A549 (cell line): Measurements from ENCODE around the gene ZHX3. TPM values are rescaled to one million over a fixed set of nuclear protein-coding genes. Genes with fewer than 3 reads are reported as not detected.

Experiments used
- ATAC-seq, 2 experiments: fragments of 200-7000 bp in 1 of 2; fragments of >200 bp in 1 of 2; cut with Nextera tagmentation in 1 of 2; cut with Tn5 transposase in 1 of 2; 3 replicates each; pipeline versions ENCODE4 v1.8.0 to v1.9.1; 2018 to 2020; ENCODE audit warnings: mild to moderate bottlenecking in 1 of 2, moderate library complexity in 1 of 2
- CTCF ChIA-PET: fragments of 300-600 bp; sonication (Branson Sonifier 250); formaldehyde crosslinking; extraction: SDS; loops from one replicate; lab custom pipeline; 2021; ENCODE audit warnings: antibody characterized with exemption, inconsistent platforms; lab: Yijun Ruan, JAX
- POLR2A ChIA-PET: fragments of 350-600 bp; formaldehyde crosslinking; extraction: SDS; loops from one replicate; lab custom pipeline; 2021; ENCODE audit warnings: antibody characterized with exemption, inconsistent platforms; lab: Yijun Ruan, JAX
- DNase-seq, 2 experiments: peaks; one replicate each; pipeline versions ENCODE4 v3.0.0 to v3.0.0-alpha.2; 2011 to 2016; ENCODE audit warnings: low read depth in 1 of 2, low spot score in 1 of 2
- FAIRE-seq: peaks from 2 replicates; lab custom pipeline; 2011; peaks lifted over from hg19 to GRCh38; lab: Jason Lieb, UNC
- H3K27ac ChIP-seq, 2 experiments: fragments of >200 bp; sonication (Bioruptor Twin); formaldehyde crosslinking; 3 replicates each; pipeline ENCODE4 v1.5.1; 2016 to 2017
- H3K4me1 ChIP-seq: fragments of >200 bp; sonication (Bioruptor Twin); formaldehyde crosslinking; 3 replicates; pipeline ENCODE4 v1.6.1; 2016
- H3K4me2 ChIP-seq: fragments of >200 bp; sonication (Bioruptor Twin); formaldehyde crosslinking; 3 replicates; pipeline ENCODE4 v1.6.1; 2016
- H3K4me3 ChIP-seq: fragments of >200 bp; sonication (Bioruptor Twin); formaldehyde crosslinking; 3 replicates; pipeline ENCODE4 v1.5.1; 2016
- H3K9me3 ChIP-seq: fragments of >200 bp; sonication (Bioruptor Twin); formaldehyde crosslinking; 3 replicates; pipeline ENCODE4 v1.6.1; 2016
- BHLHE40 ChIP-seq: IDR thresholded peaks from 2 replicates; pipeline ENCODE4 v1.6.1; 2012; ENCODE audit warnings: low read depth, low read length, inconsistent platforms
- CBX2 ChIP-seq: fragments of 200-600 bp; sonication (generic); IDR thresholded peaks from 2 replicates; pipeline ENCODE4 v1.6.1; 2016; ENCODE audit warnings: low read depth, mild to moderate bottlenecking, borderline replicate concordance
- CBX8 ChIP-seq: fragments of 200-600 bp; sonication (generic); IDR thresholded peaks from 2 replicates; pipeline ENCODE4 v1.6.1; 2016
- CHD2 ChIP-seq: fragments of 150-350 bp; IDR thresholded peaks from 2 replicates; pipeline ENCODE4 v1.6.1; 2014; ENCODE audit warnings: low read length; ENCODE audit not compliant: partially characterized antibody
- CHD4 ChIP-seq: fragments of 200-600 bp; sonication (generic); IDR thresholded peaks from 2 replicates; pipeline ENCODE4 v1.6.1; 2016; ENCODE audit warnings: antibody characterized with exemption, mild to moderate bottlenecking, borderline replicate concordance
- EHF ChIP-seq: fragments of 250-450 bp; sonication (Bioruptor Pico); IDR thresholded peaks from 2 replicates; pipeline ENCODE4 v1.5.0; 2020; ENCODE audit warnings: mild to moderate bottlenecking
- EHMT2 ChIP-seq: fragments of 200-600 bp; sonication (generic); IDR thresholded peaks from 2 replicates; pipeline ENCODE4 v1.6.1; 2016; ENCODE audit warnings: antibody characterized with exemption, low read depth, mild to moderate bottlenecking, moderate library complexity
- EP300 ChIP-seq, 2 experiments: fragments of >200 bp; sonication (Bioruptor Twin); formaldehyde crosslinking; IDR thresholded peaks; 2 replicates in 1 of 2; 3 replicates in 1 of 2; pipeline ENCODE4 v1.6.1; 2016 to 2017
- FOSB ChIP-seq: fragments of 250-450 bp; sonication (Bioruptor Pico); IDR thresholded peaks from 2 replicates; pipeline ENCODE4 v1.5.0; 2020; ENCODE audit warnings: mild to moderate bottlenecking, moderate library complexity
- FOSL2 ChIP-seq, 2 experiments: fragments of 450-650 bp in 1 of 2; fragments of >200 bp in 1 of 2; sonication (Bioruptor Twin) in 1 of 2; formaldehyde crosslinking; IDR thresholded peaks; 2 replicates each; pipeline versions ENCODE4 v1.5.0 to v1.6.1; 2016 to 2020; ENCODE audit warnings: mild to moderate bottlenecking in 1 of 2, moderate library complexity in 1 of 2
- GATA3 ChIP-seq: IDR thresholded peaks from 2 replicates; pipeline ENCODE4 v1.6.1; 2012; ENCODE audit warnings: borderline replicate concordance
- HDAC2 ChIP-seq: fragments of 200-600 bp; sonication (generic); IDR thresholded peaks from 2 replicates; pipeline ENCODE4 v1.6.1; 2016
- HEYL ChIP-seq: fragments of 250-450 bp; sonication (Bioruptor Pico); IDR thresholded peaks from 2 replicates; pipeline ENCODE4 v1.8.0; 2021; ENCODE audit warnings: mild to moderate bottlenecking, moderate library complexity
- HOXA7 ChIP-seq: fragments of 250-450 bp; sonication (Bioruptor Pico); IDR thresholded peaks from 2 replicates; pipeline ENCODE4 v1.5.0; 2020; ENCODE audit warnings: mild to moderate bottlenecking, moderate library complexity
- HOXB13 ChIP-seq: fragments of 250-450 bp; sonication (Bioruptor Pico); IDR thresholded peaks from 2 replicates; pipeline ENCODE4 v1.5.0; 2020; ENCODE audit warnings: low read depth, mild to moderate bottlenecking, moderate library complexity
- HOXB5 ChIP-seq: fragments of 250-450 bp; sonication (Bioruptor Pico); IDR thresholded peaks from 2 replicates; pipeline ENCODE4 v1.5.0; 2020; ENCODE audit warnings: mild to moderate bottlenecking, moderate library complexity
- KDM5A ChIP-seq: fragments of 200-600 bp; sonication (generic); IDR thresholded peaks from 2 replicates; pipeline ENCODE4 v1.6.1; 2016; ENCODE audit warnings: antibody characterized with exemption, mild to moderate bottlenecking
- MAFK ChIP-seq: fragments of 450-650 bp; IDR thresholded peaks from 2 replicates; pipeline ENCODE4 v1.6.1; 2014; ENCODE audit not compliant: partially characterized antibody
- MAZ ChIP-seq: fragments of 150-350 bp; IDR thresholded peaks from 2 replicates; pipeline ENCODE4 v1.6.1; 2014; ENCODE audit warnings: antibody characterized with exemption, low read depth, low read length, borderline replicate concordance
- PHF8 ChIP-seq: fragments of 200-600 bp; sonication (generic); IDR thresholded peaks from 2 replicates; pipeline ENCODE4 v1.6.1; 2016; ENCODE audit warnings: low read depth, mild to moderate bottlenecking, antibody characterized with exemption, moderate library complexity, borderline replicate concordance
- RAD21 ChIP-seq, 2 experiments: fragments of >200 bp in 1 of 2; sonication (Bioruptor Twin) in 1 of 2; formaldehyde crosslinking in 1 of 2; IDR thresholded peaks in 1 of 2; conservative IDR thresholded peaks in 1 of 2; 2 replicates in 1 of 2; 3 replicates in 1 of 2; pipeline ENCODE4 v1.6.1; 2012 to 2018; ENCODE audit warnings: inconsistent platforms in 1 of 2
- RCOR1 ChIP-seq: fragments of 150-350 bp; IDR thresholded peaks from 2 replicates; pipeline ENCODE4 v1.6.1; 2014; ENCODE audit warnings: antibody characterized with exemption, low read length, low read depth
- RFX5 ChIP-seq: fragments of 450-650 bp; IDR thresholded peaks from 2 replicates; pipeline ENCODE4 v1.7.1; 2014; ENCODE audit warnings: antibody characterized with exemption, mild to moderate bottlenecking, moderate library complexity
- SMC3 ChIP-seq: fragments of >200 bp; sonication (Bioruptor Twin); formaldehyde crosslinking; IDR thresholded peaks from 3 replicates; pipeline ENCODE4 v1.6.1; 2018; ENCODE audit warnings: inconsistent platforms
- TFCP2L1 ChIP-seq: fragments of 250-450 bp; sonication (Bioruptor Pico); IDR thresholded peaks from 2 replicates; pipeline ENCODE4 v1.5.0; 2021; ENCODE audit warnings: mild to moderate bottlenecking
- ZNF302 ChIP-seq: fragments of 250-450 bp; sonication (Bioruptor Pico); IDR thresholded peaks from 2 replicates; pipeline ENCODE4 v1.9.0; 2021; ENCODE audit warnings: inconsistent platforms, mild to moderate bottlenecking, moderate library complexity
- ZSCAN20 ChIP-seq: fragments of 250-450 bp; sonication (Bioruptor Pico); IDR thresholded peaks from 2 replicates; pipeline ENCODE4 v1.8.0; 2022; ENCODE audit warnings: mild to moderate bottlenecking, moderate library complexity
- WGBS: methylation state at CpG from one replicate; pipeline ENCODE4 v1.1.6; 2017; ENCODE audit errors: missing lambda C conversion rate; 5-methylcytosine and 5-hydroxymethylcytosine counted together
- polyA plus RNA-seq, 4 experiments: library from polyadenylated mRNA; depleted of rRNA in 3 of 4; stranded (reverse); fragments of >200 nt; fragmentation: RNase III in 1 of 4; extraction: RNeasy Plus Mini Kit Qiagen cat#74134 plus additional on column Dnase treatment in 1 of 4; gene quantifications; 2 replicates in 3 of 4; 3 replicates in 1 of 4; pipeline ENCODE4 v1.2.3, GENCODE V29; 2011 to 2017
- TF ChIP-seq, protein P1 (sequence below): IDR thresholded peaks from 2 replicates; pipeline ENCODE4 v1.6.1; 2012
- TF ChIP-seq, protein P2 (sequence below): IDR thresholded peaks from 2 replicates; pipeline ENCODE4 v1.6.1; 2012; ENCODE audit warnings: low read depth, borderline replicate concordance
- TF ChIP-seq, protein P3 (sequence below): fragments of >200 bp; sonication (Bioruptor Twin); formaldehyde crosslinking; IDR thresholded peaks from 2 replicates; pipeline ENCODE4 v1.6.1; 2016
- TF ChIP-seq, protein P4 (sequence below): fragments of >200 bp; sonication (Bioruptor Twin); formaldehyde crosslinking; IDR thresholded peaks from 3 replicates; pipeline ENCODE4 v1.5.1; 2016

The ZHX3 gene
- polyA plus RNA-seq, 2 of the 4 experiments (the other 2 are of a cell fraction), result 3.6 to 4.1 TPM

DNA sequence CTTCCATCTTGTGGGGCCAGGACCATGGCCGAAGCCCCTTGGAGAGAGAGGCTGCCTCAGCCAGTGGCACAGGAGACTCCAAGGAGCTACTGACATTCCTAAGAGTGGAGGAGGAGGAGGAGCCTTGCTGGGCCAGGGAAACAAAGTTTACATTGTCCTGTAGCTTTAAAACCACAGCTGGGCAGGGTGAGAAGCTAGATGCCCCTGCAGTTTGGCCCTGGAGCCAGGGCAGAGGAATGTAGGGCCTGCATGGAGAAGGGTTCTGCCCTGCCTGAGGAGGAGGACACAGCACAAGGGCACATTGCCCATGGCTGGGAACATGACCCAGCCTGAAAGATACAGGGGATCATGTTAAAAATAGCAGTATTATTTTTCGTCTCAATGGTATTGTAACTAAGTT lies 142.7 kb downstream of the ZHX3 start:
- no peak overlapping the region for H3K4me2 ChIP-seq
- DNase-seq (no peak), FAIRE-seq (no peak), ATAC-seq (no peak)
- H3K4me1 ChIP-seq, result peaks cover 13% of the 10 kb centered on the region; the same call in 2 of the 3 replicates
- no peak overlapping the region for H3K27ac ChIP-seq
- H3K4me3 ChIP-seq, result no peak overlapping the region
- ChIA-PET POLR2A (no interaction called here), CTCF (interaction anchor here (0.8 to 12.1 kb wide), 5 partner anchors 12 to 211 kb away, joined by 3 to 248 read pairs (median 4); partner anchors contain the start of gene LPIN3)
- TF ChIP-seq ZSCAN20 (CRISPR knock-in tag) (no peak), RFX5 (no peak), PHF8 (no peak), MAZ (no peak), TFCP2L1 (no peak)
- WGBS, result 55% methylated on average over 2 of the region's 2 CpGs
- H3K9me3 ChIP-seq, result no peaks in the 10 kb centered on the region

DNA sequence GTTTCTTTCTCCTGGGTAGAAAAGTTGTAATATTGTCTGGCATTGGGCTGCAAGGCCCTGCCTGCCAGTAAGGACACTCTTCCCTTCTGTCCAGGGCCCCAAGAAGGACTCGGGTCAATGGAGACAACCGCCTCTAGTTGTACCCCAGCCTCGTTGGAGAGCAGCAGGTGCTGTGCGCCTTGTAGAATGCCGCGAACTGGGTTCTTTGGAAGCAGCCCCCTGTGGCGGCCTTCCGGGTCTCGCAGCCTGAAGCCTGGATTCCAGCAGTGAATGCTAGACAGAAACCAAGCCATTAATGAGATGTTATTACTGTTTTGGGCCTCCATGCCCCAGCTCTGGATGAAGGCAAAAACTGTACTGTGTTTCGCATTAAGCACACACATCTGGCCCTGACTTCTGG lies 143.2 kb downstream of the ZHX3 start:
- Histone ChIP-seq H3K4me3 (no peak overlapping the region), H3K27ac (no peak overlapping the region), H3K4me2 (no peak overlapping the region), H3K4me1 (peaks cover 13% of the 10 kb centered on the region; the same call in 2 of the 3 replicates), H3K9me3 (no peaks in the 10 kb centered on the region)
- no peak for ATAC-seq
- WGBS, result 92% methylated on average over 5 of the region's 10 CpGs
- TF ChIP-seq CBX2 (no peak), EP300 (IDR thresholded peaks at IDR 0.05) (no peak), EHF (CRISPR knock-in tag) (no peak), HEYL (no peak), CHD4 (no peak), CBX8 (no peak), SMC3 (no peak), FOSB (no peak), ZSCAN20 (CRISPR knock-in tag) (no peak), HOXB5 (CRISPR knock-in tag) (no peak), GATA3 (no peak), HOXA7 (CRISPR knock-in tag) (no peak), HOXB13 (no peak), EHMT2 (no peak), RCOR1 (no peak)
- TF ChIP-seq, protein P1, sequence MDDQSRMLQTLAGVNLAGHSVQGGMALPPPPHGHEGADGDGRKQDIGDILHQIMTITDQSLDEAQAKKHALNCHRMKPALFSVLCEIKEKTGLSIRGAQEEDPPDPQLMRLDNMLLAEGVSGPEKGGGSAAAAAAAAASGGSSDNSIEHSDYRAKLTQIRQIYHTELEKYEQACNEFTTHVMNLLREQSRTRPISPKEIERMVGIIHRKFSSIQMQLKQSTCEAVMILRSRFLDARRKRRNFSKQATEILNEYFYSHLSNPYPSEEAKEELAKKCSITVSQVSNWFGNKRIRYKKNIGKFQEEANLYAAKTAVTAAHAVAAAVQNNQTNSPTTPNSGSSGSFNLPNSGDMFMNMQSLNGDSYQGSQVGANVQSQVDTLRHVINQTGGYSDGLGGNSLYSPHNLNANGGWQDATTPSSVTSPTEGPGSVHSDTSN, result no peak
- TF ChIP-seq, protein P2, sequence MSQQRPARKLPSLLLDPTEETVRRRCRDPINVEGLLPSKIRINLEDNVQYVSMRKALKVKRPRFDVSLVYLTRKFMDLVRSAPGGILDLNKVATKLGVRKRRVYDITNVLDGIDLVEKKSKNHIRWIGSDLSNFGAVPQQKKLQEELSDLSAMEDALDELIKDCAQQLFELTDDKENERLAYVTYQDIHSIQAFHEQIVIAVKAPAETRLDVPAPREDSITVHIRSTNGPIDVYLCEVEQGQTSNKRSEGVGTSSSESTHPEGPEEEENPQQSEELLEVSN, result no peak
- TF ChIP-seq, protein P3, sequence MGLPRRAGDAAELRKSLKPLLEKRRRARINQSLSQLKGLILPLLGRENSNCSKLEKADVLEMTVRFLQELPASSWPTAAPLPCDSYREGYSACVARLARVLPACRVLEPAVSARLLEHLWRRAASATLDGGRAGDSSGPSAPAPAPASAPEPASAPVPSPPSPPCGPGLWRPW, result no peak
- no peak for FAIRE-seq
- ChIA-PET POLR2A (no interaction called here), CTCF (interaction anchor here (0.8 to 12.1 kb wide), 6 partner anchors 11 to 182 kb away, joined by 3 to 248 read pairs (median 10); partner anchors contain the start of gene LPIN3)
- DNase-seq, result no peak

DNA sequence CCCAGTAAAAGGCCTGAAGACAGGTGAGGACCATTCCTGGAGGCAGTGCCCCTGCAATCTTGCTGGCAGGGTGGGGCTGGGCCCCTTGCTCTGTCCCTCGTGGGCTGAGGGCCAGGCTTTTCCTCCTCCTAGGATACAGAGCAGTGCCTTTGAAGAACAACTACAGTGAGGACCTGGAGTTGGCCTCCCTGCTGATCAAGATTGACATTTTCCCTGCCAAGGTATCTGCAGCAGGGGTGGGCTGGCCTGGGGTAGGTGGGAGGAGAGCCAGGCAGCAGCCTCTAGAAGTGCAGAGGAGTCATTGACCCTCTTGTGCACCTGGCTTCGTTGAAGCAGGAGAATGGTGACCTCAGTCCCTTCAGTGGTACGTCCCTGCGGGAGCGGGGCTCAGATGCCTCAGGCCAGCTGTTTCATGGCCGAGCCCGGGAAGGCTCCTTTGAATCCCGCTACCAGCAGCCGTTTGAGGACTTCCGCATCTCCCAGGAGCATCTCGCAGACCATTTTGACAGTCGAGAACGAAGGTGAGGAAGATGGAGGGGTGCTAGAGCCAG lies 143.7 kb downstream of the ZHX3 start:
- CTCF ChIA-PET, result interaction anchor here (0.7 to 12.1 kb wide), 46 partner anchors 8 to 489 kb away, joined by 3 to 248 read pairs (median 5); partner anchors contain the start of genes LPIN3 and PLCG1
- POLR2A ChIA-PET, result no interaction called here
- DNase-seq, result no peak
- H3K4me3 ChIP-seq, result no peak overlapping the region
- 96% methylated on average over 13 of the region's 13 CpGs for WGBS
- no peak for FAIRE-seq
- H3K9me3 ChIP-seq, result no peaks in the 10 kb centered on the region
- no peak overlapping the region for H3K4me2 ChIP-seq
- ATAC-seq, result no peak
- H3K4me1 ChIP-seq, result peaks cover 13% of the 10 kb centered on the region; the same call in 2 of the 3 replicates
- no peak overlapping the region for H3K27ac ChIP-seq
- TF ChIP-seq, protein P2, result no peak
- TF ChIP-seq BHLHE40 (no peak), HOXB13 (no peak), MAFK (no peak), KDM5A (no peak), HDAC2 (no peak), CHD2 (no peak), RAD21 (conservative IDR thresholded peaks at IDR 0.05 in 1 of 2, IDR thresholded peaks at IDR 0.05 in 1 of 2) (no peak), FOSL2 (IDR thresholded peaks at IDR 0.05) (no peak), FOSL2 (CRISPR knock-in tag; IDR thresholded peaks at IDR 0.05) (no peak), ZNF302 (no peak), MAZ (no peak)
- TF ChIP-seq, protein P4, sequence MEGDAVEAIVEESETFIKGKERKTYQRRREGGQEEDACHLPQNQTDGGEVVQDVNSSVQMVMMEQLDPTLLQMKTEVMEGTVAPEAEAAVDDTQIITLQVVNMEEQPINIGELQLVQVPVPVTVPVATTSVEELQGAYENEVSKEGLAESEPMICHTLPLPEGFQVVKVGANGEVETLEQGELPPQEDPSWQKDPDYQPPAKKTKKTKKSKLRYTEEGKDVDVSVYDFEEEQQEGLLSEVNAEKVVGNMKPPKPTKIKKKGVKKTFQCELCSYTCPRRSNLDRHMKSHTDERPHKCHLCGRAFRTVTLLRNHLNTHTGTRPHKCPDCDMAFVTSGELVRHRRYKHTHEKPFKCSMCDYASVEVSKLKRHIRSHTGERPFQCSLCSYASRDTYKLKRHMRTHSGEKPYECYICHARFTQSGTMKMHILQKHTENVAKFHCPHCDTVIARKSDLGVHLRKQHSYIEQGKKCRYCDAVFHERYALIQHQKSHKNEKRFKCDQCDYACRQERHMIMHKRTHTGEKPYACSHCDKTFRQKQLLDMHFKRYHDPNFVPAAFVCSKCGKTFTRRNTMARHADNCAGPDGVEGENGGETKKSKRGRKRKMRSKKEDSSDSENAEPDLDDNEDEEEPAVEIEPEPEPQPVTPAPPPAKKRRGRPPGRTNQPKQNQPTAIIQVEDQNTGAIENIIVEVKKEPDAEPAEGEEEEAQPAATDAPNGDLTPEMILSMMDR, result no peak
